Activated CD8-positive, alpha-beta memory T cell treated with anti-CD3 and anti-CD28 coated beads, Interleukin-2, amount 50 U/mL, for 24 hours (primary cell): Measurements from ENCODE around the gene PCNX3.
A peak's percentile ranks its signal among the peaks of the same experiment; 100 is the strongest.
"Not testable (repeated sequence)": the region's sequence is repeated elsewhere in the genome, so short reads cannot be mapped to it uniquely, and the experiment has no call there.

Experiments used
- DNase-seq: peaks from one replicate; pipeline ENCODE4 v3.0.0-alpha.2; 2020; ENCODE audit errors: extremely low read depth

Gene PCNX3

DNA sequence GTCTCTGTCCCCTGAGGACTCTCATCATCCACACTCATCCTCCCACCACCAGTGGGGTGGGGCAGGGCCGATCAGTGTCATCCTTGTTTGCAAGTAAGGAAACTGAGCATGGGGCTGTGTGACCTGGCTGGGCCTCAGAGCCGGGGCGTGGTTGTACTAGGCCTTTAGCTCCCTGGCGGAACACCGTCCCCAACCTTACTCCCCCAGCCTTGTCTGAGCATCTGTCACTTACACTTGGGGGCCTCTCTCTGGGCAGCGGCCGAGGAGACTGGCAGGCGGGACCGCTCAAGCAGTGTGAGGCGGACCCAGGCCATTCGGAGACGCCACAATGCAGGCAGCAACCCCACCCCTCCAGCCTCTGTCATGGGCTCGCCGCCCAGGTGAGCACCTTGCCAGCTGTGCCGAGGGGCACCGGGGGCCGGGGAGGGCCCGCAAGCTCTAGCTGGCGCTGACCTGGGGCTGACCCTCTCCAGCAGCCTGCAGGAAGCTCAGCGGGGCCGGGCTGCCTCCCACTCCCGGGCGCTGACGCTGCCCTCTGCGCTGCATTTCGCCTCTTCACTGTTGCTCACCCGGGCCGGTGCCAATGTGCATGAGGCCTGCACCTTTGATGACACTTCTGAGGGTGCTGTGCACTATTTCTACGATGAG lies 3.8 kb downstream of the PCNX3 start:
- no peak for DNase-seq

DNA sequence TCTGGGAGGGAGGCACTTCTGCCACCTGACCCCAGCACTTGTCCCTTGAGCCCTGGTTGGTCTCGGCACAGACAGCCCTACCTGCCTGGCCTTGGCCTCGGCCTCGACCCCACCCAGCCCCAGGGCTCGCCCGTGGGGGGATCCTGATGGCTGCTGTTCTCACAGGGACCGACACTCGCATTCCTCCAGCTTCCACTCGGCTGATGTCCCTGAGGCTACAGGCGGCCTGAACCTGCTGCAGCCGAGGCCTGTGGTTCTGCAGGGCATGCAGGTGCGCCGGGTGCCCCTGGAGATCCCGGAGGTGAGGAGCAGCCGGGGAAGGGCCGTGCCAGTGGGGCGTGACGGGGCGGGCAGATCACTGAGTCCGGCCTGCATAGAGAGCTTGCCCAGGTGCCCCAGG lies 5.1 kb downstream of the PCNX3 start:
- no peak for DNase-seq

DNA sequence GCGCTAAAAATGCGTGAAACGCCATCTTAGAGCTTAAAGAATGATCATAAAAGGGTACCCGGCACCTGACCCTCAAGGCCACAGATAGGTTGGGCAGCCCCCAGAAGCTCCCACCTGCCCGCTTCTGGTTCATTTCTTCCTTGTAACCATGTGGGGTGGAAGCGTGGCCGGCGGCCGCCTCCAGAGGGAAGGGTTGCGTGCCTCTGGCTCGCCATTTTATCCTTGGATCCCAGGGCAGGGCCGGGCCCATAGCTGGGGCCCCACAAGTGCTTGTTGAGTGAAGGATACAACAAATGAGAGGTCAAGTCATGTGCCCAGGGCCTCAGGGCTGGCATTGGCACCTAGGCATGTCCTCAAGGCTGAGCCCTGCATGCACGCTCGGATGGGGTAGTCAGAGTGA lies 5.9 kb downstream of the PCNX3 start:
- no peak for DNase-seq

DNA sequence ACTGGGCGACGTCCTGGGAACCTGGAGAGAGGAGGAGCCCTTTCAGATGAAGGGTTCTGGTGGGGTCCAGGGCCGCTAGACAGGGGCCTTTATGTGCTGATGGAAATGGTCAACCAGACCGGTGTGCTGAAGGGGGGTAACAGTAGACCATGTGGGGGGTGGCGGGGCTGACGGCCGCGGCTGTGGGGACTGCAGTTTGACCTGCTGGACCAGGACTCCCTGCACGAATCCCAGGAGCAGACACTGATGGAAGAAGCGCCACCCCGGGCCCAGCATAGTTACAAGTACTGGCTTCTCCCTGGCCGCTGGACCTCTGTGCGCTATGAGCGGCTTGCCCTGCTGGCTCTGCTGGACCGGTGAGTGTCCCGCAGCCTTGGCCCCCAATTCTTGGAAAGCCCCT lies 6.4 kb downstream of the PCNX3 start:
- no peak for DNase-seq

DNA sequence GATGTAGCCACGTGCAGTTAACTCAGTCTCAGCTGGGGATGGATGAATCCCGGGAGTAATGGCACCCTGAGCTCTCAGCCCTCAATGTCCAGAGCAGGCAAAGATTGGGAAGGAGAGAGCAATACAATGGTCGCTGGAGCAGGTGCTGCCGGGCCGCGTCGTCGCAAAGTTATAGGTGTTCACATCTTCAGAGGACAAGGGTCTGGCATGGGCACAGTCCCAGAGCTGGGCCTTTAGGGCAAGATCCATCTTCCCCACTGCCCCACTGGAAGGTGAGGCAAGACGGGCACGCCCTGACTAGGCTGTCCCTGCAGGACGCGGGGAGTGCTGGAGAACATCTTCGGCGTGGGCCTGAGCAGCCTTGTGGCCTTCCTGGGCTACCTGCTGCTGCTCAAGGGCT lies 7.6 kb downstream of the PCNX3 start:
- DNase-seq = no peak

DNA sequence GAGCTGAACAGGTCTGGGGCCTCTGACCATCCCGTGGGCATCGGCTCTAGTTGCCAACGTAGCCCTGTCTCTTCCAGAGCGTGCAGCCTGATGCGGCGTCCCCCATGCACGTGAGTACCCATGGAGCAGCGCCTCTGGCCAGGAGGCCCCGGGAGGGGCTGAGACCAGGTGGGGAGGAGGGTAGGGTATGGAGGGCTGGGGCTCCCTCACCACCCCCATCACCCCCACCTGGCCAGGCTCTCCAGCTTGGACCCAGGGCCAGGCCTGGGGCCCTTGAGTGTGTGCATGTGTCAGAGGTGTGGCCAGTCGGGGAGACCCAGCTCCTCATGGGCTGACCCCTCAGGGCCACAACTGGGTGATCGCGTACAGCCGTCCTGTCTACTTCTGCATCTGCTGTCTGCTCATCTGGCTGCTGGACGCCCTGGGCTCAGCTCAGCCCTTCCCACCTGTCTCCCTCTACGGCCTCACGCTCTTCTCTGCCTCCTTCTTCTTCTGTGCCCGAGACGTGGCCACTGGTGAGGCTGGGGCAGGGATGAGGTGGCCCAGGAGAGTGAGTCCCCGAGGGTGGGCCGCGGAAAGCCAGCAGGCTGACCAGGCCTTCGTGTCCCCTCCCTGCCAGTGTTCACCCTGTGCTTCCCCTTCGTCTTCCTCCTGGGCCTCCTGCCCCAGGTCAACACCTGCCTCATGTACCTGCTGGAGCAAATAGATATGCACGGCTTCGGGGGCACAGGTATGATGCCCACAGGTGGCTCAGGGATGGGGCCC lies 8.5 kb downstream of the PCNX3 start:
- no peak for DNase-seq

DNA sequence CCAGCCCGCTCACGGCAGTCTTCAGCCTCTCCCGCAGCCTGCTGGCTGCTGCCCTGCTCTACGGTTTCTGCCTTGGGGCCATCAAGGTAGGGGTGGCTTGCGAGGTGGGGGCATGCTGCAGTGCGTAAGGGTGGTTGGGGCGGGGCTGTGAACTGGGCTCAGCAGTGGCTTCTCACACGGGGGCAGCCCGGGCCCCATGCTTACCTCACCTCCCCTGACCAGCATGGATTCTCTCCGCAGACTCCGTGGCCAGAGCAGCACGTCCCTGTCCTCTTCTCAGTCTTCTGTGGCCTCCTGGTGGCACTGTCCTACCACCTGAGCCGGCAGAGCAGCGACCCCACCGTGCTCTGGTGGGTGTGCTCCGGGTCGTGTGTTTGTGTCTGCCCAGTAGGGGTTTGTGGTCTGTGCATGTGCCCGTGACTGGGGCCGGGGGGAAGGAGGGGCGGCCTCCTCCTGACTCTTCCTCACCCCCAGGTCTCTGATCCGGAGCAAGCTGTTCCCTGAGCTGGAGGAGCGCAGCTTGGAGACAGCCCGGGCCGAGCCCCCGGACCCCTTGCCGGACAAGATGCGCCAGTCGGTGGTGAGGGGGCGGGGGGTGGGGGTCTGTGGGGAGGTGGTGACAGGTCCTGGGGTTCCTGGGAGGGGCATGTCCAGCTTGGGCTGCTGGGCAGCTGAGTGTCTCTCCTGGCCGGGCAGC lies 9.5 kb downstream of the PCNX3 start:
- no peak for DNase-seq

DNA sequence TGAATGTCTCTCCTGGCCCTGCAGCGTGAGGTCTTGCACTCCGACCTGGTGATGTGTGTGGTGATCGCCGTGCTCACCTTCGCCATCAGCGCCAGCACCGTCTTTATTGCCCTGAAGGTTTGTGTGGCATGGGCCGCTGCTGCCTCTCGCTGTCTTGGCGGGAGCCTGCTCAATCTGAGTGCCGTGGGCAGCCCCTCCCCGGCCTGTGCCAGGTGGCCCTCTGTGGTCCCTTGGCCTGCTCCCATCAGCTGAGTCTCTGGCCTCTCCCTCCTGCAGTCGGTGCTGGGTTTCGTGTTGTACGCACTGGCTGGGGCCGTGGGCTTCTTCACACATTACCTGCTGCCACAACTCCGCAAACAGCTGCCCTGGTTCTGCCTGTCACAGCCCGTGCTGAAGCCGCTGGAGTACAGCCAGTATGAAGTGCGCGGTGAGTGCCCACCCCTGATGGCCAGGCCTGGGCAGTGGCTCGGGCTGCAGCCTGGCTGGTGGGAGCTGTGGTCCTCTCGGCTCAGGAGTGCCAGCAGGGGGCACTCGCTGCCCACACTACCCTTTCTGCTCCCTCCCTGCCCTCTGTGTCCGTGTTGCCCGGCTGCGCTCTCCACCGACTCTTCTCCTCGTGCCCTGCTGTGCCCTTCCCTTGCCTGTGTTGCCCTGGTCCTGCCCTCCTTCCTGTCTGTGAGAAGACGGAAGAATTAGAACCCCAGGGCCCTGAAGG lies 10.2 kb downstream of the PCNX3 start:
- no peak for DNase-seq

DNA sequence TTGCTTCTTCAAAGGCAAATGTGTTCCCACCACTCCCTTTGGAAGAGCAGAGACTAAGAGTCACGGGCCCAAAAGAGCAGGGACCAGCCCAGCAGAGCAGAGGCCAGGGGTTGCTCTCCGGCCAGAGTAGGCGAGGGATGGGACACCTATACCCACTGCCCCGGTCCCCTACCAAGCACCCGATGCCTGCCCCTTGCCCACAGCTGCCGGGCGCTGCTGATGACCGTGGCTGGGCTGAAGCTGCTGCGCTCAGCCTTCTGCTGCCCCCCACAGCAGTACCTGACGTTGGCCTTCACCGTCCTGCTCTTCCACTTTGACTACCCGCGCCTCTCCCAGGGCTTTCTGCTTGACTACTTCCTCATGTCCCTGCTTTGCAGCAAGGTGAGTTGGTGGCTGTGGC lies 11.6 kb downstream of the PCNX3 start:
- no peak for DNase-seq

DNA sequence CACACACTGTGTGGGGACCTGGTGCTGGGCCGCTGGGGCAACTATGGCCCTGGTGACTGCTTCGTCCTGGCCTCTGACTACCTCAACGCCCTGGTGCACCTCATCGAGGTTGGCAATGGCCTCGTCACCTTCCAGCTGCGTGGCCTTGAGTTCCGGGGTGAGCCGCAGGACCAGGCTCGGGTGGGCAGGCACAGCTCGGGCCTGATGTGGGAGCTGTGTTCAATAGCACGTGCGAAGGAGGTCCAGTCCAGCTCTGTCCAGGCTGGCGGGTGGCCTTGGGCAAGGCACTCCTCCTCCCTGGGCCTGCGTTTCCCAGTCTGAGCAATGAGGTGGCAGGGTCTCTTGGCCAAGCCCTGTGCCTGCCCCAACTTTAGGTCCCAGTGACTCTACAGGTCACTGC lies 14.0 kb downstream of the PCNX3 start:
- DNase-seq = no peak

DNA sequence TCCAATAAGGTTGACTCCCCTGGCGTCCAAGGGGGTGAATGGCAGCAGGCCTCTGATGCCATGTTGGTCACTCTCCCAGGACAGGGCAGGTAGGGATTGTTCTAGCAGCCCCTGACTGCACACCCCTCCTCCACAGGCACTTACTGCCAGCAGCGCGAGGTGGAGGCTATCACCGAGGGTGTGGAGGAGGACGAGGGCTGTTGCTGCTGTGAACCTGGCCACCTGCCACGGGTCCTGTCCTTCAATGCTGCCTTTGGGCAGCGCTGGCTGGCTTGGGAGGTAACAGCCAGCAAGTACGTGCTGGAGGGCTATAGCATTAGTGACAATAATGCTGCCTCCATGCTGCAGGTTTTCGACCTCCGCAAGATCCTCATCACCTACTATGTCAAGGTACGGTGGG lies 14.6 kb downstream of the PCNX3 start:
- DNase-seq = no peak

DNA sequence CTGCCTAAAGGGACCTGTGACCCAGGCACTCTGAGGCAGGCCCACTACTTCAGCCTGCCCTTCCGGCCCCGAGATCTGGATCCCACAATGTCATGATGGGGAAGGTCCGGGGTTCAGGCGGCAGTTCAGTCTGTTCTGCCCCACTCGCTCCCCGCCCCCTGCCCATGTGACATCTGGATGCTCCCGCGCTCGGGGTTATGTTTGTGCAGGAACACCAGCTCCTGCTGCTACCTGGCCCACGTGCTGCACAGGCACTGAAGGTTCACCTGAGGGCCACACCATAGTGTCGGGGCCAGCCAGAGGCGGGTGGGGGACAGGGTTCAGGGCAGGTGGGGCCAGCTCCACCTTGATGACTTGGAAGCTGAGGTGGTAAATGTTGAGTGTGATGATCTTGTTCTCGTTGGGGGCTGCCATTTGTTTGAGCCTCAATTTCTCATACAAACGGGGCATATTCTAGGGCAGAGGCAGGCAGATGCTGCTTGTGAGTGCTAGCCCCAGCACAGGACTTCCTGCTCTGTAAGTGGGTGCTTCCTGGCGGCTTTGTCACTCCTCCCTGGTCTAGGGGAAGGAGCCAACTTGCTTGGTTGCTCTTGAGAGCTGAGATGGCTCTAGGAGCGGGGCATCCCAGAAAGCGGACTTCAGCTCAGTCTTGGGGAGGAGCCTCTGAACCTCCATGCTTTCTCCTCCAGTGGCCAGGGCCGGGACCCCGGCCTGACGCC lies 18.0 kb downstream of the PCNX3 start:
- no peak for DNase-seq

DNA sequence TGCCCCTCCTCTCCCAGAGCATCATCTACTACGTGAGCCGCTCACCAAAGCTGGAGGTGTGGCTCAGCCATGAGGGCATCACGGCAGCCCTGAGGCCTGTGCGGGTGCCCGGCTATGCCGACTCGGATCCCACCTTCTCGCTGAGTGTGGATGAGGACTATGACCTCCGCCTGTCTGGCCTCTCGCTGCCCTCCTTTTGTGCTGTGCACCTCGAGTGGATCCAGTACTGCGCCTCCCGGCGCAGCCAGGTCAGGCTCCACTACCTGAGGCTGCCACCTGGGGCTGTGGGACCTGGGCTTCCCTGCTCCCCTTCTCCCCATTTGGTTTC lies 18.5 kb downstream of the PCNX3 start:
- DNase-seq = no peak

DNA sequence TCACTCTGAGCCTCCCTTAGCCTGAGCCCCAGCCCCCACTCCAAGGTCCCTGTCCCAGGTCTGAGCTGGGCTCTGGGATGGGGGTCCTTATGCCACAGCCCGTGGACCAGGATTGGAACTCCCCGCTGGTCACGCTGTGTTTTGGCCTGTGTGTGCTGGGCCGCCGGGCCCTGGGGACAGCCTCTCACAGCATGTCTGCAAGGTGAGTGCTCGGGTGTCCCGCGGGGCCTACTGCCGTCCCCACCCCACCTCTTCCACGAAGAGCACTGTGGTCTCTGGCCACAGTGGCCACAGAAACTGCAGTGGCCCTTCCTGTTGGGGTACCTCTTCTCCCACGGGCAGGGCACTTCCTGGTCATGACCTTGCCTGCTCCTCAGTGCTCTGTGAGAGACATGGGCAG lies 18.9 kb downstream of the PCNX3 start:
- no peak for DNase-seq

DNA sequence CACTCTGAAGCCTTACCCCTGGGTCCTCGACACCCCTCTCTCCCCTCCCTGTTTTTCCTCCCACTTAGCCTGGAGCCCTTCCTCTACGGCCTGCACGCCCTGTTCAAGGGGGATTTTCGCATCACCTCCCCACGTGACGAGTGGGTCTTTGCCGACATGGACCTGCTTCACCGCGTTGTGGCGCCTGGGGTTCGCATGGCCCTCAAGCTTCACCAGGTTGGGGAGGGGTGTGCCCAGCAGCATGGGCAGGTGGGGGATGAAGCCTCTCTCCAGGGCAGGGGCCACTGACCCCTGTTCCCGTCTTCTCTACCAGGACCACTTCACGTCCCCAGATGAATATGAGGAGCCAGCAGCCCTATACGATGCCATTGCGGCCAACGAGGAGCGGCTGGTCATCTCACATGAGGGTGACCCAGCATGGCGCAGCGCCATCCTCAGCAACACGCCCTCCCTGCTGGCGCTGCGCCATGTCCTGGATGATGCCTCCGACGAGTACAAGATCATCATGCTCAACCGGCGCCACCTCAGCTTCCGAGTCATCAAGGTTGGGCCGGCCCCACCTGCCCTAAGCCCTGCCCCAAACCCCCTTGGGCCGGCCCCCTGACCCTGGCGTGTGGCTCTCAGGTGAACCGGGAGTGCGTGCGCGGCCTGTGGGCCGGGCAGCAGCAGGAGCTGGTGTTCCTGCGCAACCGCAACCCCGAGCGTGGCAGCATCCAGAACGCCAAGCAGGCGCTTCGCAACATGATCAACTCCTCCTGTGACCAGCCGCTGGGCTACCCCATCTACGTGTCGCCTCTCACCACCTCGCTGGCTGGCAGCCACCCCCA lies 19.5 kb downstream of the PCNX3 start:
- DNase-seq = no peak

DNA sequence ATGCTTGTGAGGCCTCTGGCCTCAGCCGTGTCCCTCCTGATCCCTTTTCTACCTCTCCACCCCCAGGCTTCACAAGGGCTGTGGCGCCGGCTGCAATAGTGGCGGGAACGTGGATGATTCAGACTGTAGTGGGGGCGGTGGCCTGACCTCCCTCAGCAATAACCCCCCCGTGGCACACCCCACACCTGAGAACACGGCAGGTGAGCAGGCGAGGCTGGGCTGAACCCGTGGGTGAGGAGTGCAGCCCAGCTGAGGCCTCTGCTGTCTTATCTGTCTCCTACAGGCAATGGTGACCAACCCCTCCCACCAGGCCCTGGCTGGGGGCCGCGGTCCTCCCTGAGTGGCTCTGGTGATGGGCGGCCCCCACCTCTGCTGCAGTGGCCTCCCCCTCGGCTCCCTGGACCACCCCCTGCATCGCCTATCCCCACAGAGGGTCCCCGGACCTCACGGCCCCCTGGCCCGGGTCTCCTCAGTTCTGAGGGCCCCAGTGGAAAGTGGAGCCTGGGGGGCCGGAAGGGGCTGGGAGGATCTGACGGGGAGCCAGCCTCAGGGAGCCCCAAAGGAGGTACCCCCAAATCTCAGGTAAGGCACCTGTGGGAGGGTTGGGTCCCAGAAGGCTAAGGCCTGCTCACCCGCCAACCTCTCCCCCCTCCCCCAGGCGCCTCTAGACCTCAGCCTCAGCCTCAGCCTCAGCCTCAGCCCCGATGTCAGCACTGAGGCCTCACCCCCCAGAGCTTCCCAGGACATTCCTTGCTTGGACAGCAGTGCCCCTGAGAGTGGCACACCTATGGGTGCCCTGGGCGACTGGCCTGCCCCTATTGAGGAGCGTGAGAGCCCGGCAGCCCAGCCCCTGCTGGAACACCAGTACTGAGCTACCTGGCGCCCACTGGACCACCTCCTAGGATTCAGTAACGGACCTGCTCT lies 20.8 kb downstream of the PCNX3 start:
- DNase-seq = no peak

DNA sequence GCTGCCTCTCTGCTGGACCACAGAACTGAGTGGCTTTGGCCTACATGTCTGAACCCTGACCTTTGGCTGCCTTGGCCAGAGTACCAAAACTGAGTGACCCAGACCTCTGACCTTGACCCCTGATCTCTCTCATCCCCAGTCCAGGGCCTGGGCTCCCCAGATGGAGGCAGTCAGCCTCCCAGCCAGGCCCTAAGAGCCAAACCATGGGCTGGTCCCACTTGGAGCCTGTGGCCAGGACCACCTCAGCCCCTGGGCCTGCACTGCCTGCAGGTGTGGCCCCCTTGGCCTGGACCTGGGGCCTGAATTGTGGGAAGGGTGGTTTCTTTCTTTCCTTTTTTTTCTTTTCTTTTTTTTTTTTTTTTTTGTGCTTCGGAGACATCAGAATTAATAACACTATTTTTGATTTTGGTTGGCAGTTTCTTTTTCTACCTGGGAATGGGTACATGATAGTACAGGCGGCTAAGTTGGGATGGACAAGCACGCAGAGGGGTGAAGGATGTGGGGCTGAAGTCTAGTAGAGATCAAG lies 21.5 kb downstream of the PCNX3 start:
- no peak for DNase-seq

DNA sequence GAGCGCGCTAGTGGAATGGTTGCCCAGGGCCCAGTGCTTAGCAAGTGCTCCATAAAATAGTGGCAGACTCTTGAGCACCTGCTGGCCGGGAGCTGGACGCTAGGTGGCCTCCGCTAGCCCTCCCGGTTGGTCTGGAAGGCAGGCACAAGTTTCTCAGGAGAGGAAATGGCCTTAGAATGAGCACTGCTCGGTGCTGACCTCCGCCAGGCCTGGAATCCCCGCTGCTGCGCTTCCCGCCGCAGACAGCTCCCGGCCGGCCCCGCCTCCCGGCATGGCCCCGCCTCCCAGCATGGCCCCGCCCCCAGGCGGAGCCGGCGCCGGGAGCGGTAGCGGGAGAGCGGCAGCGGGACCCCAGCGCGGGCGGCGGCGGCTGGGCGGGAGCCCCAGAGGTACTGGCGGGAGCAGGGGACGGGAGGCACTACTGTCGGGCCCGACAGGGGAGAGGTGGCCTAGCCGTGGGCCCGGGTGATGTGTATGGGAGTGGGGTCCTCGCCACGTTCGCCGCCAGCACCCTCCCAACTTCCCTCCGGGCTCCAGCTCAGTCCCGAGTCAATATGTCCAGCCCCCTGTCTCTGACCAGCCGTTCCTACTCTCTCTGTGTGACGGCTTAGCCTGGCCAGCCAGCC lies 22.3 kb downstream of the PCNX3 start, which contains the start of gene SIPA1:
SIPA1 (plus strand) TSS at position 308 of the 626 bp plus-strand sequence. CDS start 2,821 bp downstream, outside the sequence.
- DNase-seq = peak; percentile 26

DNA sequence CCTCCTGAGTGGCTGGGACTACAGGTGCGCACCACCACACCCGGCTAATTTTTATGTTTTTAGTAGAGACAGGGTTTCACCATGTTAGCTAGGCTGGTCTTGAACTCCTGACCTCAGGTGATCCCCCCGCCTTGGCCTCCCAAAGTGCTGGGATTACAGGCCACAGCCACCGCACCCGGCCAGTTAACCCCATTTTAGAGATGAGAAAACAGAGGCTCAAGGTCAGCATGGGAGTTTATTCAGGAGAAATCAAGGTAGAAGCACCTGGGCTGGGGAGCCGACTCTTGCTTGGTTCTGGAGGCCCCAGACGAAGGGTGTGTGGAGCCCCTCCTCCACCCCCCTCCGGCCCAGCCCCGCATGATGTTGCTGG lies 23.6 kb downstream of the PCNX3 start:
- not testable (repeated sequence) for DNase-seq
